ENCODE results near the gene SLC22A23.

GRCh38 chr6:3377536-3378397 lies 79.1 kb downstream of the SLC22A23 start:
- TF ChIP-seq CTCF (IDR thresholded peaks at IDR 0.05), result no peak
- no peak for TF ChIP-seq POLR2A (IDR thresholded peaks at IDR 0.05; ENCODE audit: low read depth)
- no peak for TF ChIP-seq POLR2AphosphoS5 (IDR thresholded peaks at IDR 0.05)

Data from esophagus muscularis mucosa (tissue), 3 donors.